ENCODE measurements around the gene CHCHD4.
"Not testable (repeated sequence)": the region's sequence is repeated elsewhere in the genome, so short reads cannot be mapped to it uniquely, and the experiment has no call there.

CHCHD4 gene

DNA sequence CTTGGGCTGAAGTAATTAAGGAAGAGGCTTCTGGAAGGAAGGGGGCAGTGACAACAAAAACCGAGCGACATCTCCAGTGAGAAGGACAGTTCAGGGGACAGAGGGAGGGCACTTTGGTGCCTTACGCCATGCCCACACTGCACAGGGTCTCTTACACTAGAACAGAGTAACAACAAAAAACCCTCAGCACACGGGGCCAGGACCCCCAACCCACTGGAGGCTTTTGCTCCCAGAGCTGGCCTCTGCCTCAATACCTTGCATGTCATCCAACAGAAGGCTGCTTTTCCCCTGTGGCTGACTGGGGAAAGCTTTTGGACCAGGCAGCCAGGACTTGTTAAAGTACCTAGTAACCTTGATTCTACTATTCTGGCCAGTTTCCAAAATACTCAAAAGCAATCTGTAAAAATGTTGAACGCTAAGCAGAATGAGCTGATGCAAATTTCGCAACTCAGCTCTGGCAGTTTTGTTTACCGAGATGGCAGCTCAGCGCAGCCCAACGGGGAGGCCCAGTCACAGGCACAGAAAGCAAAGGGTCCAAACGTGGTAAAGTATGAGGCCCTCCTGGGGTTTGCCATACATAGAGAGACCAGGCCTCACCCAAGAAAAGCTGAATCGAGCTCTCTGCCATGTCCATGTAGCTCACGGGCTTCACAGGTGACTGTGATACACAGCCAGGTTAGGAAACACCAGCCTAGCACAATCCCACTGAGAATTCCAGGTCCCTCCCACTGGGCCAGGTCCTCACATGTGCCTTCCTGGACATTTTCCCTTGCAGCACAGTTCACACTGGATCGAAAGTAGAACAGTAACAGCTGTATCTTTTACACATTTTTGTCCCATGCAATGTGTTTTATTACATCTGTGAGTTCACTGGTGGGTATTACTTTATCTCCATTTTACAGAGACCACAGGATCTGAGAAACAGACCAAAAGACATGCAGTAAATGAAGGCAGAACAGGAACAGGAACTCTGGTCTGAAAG, 6.0 kb downstream of the CHCHD4 start:
- no peak for DNase-seq

DNA sequence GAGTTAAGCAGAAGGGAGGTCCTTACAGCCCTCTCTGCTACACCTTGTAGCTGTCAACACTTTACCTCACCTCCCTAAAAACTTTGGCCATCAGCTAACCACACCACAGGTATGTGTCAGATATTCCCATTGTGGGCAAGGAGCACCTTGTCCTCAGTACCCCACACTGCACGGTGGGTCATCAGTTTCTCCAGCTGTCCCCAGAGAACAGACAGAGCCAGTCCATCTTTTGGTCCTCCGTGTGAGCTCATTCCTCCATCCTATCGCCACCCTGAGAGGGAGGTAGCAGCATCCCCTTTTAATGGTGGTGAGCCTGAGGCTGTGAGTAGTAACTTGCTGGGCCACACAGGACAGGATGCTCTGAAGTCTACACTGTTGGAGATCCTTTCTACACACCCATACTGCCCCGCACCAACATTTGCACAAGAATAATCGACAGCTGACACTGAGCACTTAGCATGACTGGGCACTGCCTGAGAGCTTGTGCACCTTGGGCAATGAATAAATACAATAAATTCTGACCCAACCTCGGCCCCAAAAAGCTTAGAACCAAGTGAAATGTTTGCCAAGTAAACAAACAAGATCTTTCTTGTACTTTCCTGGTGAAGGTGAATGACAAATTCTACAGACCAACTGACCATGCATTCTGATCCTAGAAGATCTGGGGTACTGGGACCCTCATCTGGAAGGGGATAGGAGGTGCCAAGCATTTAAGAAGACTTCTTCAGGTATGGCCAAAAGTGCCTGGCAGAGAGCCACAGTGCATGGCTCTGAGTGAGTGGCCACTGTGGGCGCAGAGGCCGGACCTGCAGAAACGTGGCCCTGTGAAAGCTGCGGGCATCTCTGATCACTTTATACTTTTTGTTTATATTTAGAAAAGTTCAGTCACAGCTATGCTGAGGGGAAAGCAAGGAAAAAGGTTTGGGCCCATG, 6.9 kb downstream of the CHCHD4 start:
- no peak for DNase-seq

DNA sequence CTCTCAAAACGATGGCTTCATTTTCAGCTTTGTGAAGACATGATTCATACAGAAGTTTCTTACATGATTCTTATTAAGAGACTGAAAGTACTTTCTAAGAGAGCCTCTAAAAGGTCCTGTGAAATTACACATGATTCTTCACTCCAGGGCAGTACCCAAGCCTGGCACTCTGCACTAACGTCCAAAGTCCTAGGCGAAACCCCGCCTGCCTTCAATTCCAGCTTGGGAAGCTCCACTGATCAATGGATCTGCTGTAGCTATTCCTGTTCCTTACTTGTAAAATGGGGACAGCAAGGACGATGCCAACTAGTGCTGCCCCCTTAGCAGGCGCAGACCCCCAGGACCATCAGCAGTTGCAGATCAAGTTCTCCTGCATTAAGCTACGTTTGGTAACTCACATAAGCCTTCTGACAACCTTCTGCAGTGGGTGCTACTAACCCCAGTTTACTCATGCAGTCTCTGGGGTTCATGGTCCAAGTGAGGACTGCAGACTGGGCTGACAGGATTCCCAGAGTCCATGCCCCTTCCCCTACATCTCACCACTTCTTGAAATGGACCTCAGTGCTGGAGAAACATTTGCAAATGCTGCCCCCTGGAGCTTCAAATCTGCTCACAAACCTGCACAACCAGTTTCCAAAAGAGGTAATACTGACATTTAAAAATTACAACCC, 10.6 kb downstream of the CHCHD4 start:
- no peak for DNase-seq

DNA sequence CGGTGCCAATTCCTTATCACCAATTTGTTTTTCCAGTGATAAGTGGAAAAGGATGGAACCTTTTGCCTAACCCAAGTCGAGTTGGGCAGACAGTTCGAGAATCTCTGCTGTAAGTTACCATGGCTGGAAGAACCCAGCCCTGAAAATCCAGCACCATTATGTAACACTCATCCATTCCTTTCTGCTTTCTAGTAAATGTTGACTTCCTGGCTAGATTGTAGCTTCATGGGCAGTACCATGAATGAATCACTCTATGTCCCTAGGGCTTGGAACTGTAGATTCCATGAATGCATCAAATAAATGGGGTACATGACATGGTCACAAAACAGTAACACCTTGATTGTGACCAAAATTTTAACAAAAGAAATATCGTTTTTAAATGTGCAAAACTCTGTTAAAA, 14.0 kb downstream of the CHCHD4 start:
- DNase-seq = no peak

DNA sequence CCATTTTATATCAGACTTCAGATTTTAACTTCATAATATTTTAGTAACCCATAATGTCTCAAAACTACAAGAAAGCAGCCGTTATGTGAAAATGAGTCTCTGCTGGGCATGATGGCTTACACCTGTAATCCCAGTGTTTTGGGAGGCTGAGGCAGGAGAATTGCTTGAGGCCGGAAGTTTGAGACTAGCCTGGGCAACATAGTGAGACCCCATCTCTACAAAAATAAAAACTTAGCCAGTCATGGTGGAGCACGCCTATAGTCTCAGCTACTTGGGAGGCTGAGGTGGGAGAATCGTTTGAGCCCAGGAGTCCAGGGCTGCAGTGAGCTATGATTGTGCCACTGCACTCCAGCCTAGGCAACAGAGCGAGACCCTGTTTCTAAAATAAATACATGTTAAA, 14.8 kb downstream of the CHCHD4 start:
- DNase-seq = not testable (repeated sequence)

DNA sequence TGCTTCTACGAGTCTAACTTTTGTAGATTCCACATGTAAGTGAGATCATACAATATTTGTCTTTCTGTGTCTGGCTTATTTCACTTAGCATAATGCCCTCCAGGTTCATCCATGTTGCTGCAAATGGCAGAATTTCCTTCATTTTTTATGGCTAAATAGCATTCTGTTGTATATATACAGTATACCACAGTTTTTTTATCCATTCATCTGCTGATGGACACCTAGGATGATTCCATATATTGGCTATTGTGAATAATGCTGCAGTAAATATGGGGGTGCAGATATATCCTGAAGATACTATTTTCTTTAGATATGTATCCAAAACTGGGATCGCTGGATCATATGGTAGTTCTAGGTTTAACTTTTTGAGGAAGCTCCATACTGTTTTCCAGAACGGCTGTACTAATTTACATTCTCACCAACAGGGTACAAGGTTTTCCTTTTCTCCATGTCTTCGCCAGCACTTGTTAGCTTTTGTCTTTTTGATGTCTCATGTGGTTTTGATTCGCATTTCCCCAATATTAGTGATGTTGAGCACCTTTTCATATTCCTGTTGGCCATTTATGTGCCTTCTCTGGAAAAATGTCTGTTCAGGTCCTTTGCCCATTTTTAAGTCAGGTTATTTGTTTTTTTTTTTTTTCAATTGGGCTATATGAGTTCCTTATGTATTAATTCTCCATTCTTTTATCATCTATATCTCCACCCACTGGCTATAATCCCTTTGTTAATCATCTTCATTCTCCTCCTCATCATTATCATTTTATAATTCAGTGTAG, 26.9 kb downstream of the CHCHD4 start:
- DNase-seq = no peak

DNA sequence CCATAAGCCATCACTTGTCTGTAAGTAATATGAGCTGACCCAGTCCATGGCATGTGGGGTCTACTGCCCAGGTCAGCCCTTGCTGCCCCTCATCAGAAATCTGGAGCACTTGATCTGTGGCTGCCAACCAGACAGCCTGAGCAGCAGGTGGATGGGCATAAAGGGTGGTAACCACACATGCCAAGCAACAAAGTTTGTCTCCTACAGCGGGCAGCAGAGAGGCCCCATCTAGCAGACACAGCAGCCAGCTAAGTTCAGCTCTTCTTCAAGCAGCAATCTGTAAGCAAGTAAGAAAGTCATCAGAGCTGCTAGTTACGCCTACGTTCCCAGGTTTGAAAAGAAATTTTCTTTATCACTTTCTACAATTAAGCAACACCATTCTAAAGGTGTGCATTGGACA, 27.9 kb downstream of the CHCHD4 start:
- DNase-seq = no peak

DNA sequence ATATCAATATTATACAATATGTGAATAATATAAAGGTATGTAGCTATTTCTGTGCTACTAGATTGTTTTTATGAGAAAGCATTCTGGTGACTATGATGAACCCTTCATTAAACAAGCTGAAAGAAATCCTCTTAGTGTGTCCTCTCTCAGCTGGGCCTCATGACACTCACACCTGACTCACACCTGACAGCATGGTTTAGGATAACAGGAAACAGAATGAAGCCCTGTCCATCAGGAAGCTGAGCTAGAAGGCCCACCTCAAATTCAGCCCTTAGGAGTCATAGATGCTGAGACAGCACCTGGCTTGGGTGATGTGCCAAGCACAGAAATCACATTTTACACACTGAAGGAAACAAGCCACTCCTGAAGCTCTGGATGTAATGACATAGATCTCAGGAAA, 30.8 kb downstream of the CHCHD4 start:
- DNase-seq = no peak

DNA sequence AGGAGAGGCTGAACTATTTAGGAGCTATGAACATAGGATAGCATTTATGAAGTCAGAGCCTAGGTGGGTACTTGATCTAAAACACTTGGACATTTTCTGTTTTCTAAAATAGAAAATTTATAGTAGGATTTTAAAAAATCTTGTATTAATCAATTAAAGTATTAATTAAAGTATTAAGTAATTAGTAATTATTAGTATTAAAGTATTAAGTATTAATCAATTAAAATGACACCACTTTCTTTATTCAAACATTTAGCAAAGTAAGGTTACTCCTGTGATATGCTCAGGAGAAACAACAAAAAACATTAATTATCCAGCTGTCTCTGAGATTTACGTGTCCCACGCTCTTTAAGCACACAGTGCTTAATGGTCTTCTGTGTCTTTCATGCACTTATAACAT, 32.2 kb downstream of the CHCHD4 start:
- DNase-seq = no peak

DNA sequence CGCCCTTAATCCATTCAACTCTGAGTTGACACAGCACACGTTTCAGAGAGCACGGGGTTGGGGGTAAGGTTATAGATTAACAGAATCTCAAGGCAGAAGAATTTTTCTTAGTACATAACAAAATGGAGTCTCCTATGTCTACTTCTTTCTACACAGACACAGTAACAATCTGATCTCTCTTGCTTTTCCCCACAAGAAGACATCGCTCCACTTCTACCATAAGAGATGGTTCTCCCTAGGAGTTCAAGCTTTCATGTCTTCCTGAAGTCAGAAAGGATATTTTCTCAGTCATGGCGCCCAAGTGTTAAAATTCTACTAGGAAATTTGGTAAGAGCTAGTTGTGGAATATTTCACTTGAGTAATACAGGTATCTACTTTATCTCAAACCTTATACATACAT, 32.7 kb downstream of the CHCHD4 start:
- DNase-seq = not testable (repeated sequence)

DNA sequence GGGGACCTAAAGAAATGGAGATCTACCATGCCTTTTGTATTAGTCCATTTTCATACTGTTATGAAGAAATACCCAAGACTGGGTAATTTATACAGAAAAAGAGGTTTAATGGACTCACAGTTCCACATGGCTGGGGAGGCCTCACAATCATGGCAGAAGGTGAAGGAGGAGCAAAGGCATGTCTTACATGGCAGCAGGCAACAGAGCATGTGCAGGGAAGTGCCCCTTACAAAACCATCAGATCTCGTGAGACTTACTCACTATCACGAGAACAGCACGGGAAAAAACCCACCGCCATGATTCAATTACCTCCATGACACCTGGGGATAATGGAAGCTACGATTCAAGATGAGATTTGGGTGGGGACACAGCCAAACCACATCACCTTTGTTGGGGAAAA, 37.2 kb downstream of the CHCHD4 start:
- DNase-seq = not testable (repeated sequence)

DNA sequence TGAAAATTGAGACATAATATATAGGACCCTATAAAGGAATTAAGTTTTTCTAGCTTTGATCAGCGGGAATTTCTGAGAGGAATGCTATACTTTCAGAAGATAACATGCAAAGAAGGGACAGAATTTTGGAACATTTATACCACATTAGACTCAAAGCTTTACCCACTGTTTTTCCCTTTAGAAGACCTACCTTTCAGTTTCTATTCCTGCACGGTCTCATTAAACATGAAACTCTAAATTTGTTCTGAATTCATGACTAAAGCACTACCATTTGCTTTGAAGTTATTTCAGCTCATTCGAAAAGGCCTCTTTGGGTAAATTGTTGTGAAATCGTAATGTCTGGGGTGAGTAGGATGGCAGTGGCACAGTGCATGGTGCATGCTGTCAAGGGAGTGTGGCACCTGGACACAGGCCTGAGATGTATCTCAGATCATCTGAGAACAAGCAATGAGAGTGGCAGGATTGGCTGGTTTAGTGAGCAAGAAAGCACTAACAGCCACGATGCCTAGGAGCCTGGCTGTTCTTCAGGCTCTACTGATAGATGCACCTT, 42.5 kb downstream of the CHCHD4 start:
- peak; percentile 35 for DNase-seq

DNA sequence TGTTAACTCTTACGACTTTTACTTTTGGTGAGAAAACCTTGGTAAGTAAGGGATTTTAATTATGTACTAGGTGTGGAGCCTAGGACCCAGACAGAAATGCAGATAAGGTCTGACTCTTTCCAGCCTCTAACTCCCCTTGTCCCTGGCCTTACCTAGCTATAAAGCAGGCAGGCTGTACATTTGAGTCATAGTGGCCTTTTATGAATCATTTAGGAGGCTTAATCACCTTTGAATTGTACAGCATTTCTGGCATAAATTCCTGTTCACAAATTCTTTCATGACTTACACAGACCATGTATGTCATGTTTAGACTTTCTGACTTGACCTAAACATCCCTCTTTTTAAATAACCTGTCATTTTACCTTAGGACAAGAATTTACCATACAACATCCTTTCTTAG, 47.4 kb downstream of the CHCHD4 start:
- no peak for DNase-seq

DNA sequence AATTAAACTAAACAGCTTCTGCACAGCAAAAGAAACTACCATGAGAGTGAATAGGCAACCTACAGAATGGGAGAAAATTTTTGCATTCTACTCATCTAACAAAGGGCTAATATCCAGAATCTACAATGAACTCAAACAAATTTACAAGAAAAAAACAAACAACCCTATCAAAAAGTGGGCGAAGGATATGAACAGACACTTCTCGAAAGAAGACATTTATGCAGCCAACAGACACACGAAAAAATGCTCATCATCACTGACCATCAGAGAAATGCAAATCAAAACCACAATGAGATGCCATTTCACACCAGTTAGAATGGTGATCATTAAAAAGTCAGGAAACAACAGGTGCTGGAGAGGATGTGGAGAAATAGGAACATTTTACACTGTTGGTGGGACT, 49.4 kb downstream of the CHCHD4 start:
- not testable (repeated sequence) for DNase-seq

DNA sequence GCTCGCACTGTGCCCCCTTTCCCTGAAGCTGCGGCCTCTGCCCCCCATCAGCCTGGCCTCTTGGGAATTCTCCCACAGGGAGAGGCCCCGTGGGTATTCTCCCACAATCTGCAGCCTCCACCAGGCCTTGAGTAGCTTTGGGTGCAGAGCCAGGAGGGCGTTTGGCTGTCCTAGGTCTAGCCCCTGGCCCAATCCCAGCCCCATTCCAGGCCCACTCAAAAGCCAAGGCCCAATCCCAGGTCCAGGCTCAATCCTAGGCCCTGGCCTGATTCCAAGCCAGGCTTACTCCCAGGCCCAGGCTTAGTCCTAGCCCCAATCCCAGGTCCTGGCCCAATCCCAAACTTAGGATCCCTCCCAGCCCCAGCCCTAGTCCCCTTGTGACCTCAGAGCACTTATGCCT, 59.8 kb downstream of the CHCHD4 start:
- no peak for DNase-seq

DNA sequence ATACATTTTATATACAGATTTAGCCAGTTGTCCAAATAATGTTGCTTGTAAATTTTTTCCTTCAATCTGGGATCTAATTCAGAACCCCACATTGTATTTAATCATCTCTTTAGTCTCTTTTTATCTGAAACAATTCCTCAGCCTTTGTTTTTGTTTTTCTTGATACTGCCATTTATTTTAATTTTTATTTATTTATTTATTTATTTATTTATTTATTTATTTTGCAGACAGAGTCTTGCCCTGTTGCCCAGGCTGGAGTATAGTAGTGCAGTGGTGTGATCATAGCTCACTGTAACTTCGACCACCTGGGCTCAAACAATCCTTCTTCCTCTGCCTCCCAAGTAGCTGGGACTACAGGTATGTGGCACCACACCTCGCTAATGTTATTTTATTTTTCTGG, 61.5 kb downstream of the CHCHD4 start:
- no peak for DNase-seq
